Ascending aorta (tissue), 2 donors: ENCODE measurements around the gene TMEM50A. TPM values are rescaled to one million over a fixed set of nuclear protein-coding genes. Genes with fewer than 3 reads are reported as not detected.
"Not testable (repeated sequence)": the region's sequence is repeated elsewhere in the genome, so short reads cannot be mapped to it uniquely, and the experiment has no call there.

Experiments used
- DNase-seq, 2 donors: peaks; one replicate each; pipeline ENCODE4 v3.0.0-alpha.2; 2019; ENCODE audit warnings: low spot score in 2 of 2
- H3K27ac ChIP-seq, 2 donors: fragments of 200-600 bp; sonication (generic); one replicate each; pipeline ENCODE4 v1.5.1; 2016 to 2017; ENCODE audit warnings: mild to moderate bottlenecking in 1 of 2
- H3K27me3 ChIP-seq: fragments of 200-600 bp; sonication (generic); one replicate; pipeline ENCODE4 v1.5.1; 2017
- H3K36me3 ChIP-seq, 2 donors: fragments of 200-600 bp; sonication (generic); one replicate each; pipeline ENCODE4 v1.5.1; 2016
- H3K4me1 ChIP-seq, 2 donors: fragments of 200-600 bp; sonication (generic); one replicate each; pipeline ENCODE4 v1.5.1; 2016 to 2017; ENCODE audit warnings: mild to moderate bottlenecking in 1 of 2
- H3K4me3 ChIP-seq, 2 donors: fragments of 200-600 bp; sonication (generic); one replicate each; pipeline ENCODE4 v1.5.1; 2016 to 2017; ENCODE audit warnings: mild to moderate bottlenecking in 1 of 2
- H3K9me3 ChIP-seq, 2 donors: fragments of 200-600 bp; sonication (generic); one replicate each; pipeline ENCODE4 v1.5.1; 2016
- CTCF ChIP-seq, 3 experiments: fragments of 200-600 bp in 2 of 3; fragments of 450-650 bp in 1 of 3; sonication (generic) in 2 of 3; IDR thresholded peaks; one replicate each; pipeline ENCODE4 v1.5.1; 2016 to 2019; ENCODE audit warnings: antibody characterized with exemption in 3 of 3, mild to moderate bottlenecking in 1 of 3, moderate library complexity in 1 of 3
- intact Hi-C: fragments of 100-400 bp; cut with DNase I; formaldehyde crosslinking; loops from one replicate; pipeline ENCODE4 v1.15.1; 2023
- total RNA-seq: library from RNA; depleted of rRNA; stranded (reverse); fragments of >200 nt; gene quantifications from one replicate; pipeline ENCODE4 v1.1.0, GENCODE V29; 2016

The TMEM50A gene
- 143 TPM for total RNA-seq

- Histone ChIP-seq H3K9me3 (no peaks in the 10 kb centered on the region), H3K36me3 (peaks cover 0 to 2% of the 10 kb centered on the region in 2 donors), H3K27ac (peak within 1 kb of the TSS; percentile 98 to 100), H3K27me3 (no peaks in the 10 kb centered on the region), H3K4me3 (peak within 1 kb of the TSS; percentile 85 to 98), H3K4me1 (peaks cover 7 to 15% of the 10 kb centered on the region in 2 donors)
- intact Hi-C loops: loop anchor here (2.0 kb wide), 3 partner anchors 92 to 106 kb away; partner anchors contain the start of genes MACO1, RSRP1 and SYF2
- TF ChIP-seq CTCF (IDR thresholded peaks at IDR 0.05): no peak
- peak; percentile 70 to 94 for DNase-seq
Observed at GRCh38 chr1:25338188-25338981, at the start of gene TMEM50A. Gene TMEM50A, plus strand, starts transcription at chr1:25338334. Its CDS starts 2,153 bp downstream, at chr1:25340487.

GRCh38 chr1:25288573-25289101 lies 49.5 kb upstream of the TMEM50A start:
- DNase-seq, H3K27me3 ChIP-seq, H3K36me3 ChIP-seq, H3K4me3 ChIP-seq, H3K9me3 ChIP-seq, H3K4me1 ChIP-seq, H3K27ac ChIP-seq: not testable (repeated sequence)
- intact Hi-C loops: loop anchor here (5.0 kb wide), 1 partner anchor 124 kb away; no protein-coding TSS in a partner anchor

- H3K27ac ChIP-seq, intact Hi-C loops, DNase-seq, H3K27me3 ChIP-seq, H3K36me3 ChIP-seq, H3K4me3 ChIP-seq, H3K4me1 ChIP-seq, H3K9me3 ChIP-seq: not testable (repeated sequence)
- TF ChIP-seq CTCF (IDR thresholded peaks at IDR 0.05): peak in 1 of 3 experiments; percentile 16
Observed at GRCh38 chr1:25290043-25290442, 48.1 kb upstream of the TMEM50A start.

GRCh38 chr1:25293426-25293825 lies 44.7 kb upstream of the TMEM50A start:
- H3K27me3 ChIP-seq, DNase-seq, H3K27ac ChIP-seq, H3K9me3 ChIP-seq, H3K4me3 ChIP-seq, H3K4me1 ChIP-seq, H3K36me3 ChIP-seq, intact Hi-C loops: not testable (repeated sequence)

- DNase-seq, H3K4me3 ChIP-seq: not testable (repeated sequence)
Observed at GRCh38 chr1:25294889-25295826, 43.0 kb upstream of the TMEM50A start.

GRCh38 chr1:25296501-25296900 lies 41.6 kb upstream of the TMEM50A start:
- intact Hi-C loops, DNase-seq, H3K9me3 ChIP-seq, H3K27me3 ChIP-seq, H3K27ac ChIP-seq, H3K4me3 ChIP-seq, H3K36me3 ChIP-seq, H3K4me1 ChIP-seq: not testable (repeated sequence)

More at GRCh38 chr1:25294889-25295826, 43.0 kb upstream of the TMEM50A start:
- intact Hi-C loops, H3K27ac ChIP-seq, H3K4me1 ChIP-seq, H3K36me3 ChIP-seq, H3K27me3 ChIP-seq, H3K9me3 ChIP-seq: not testable (repeated sequence)

GRCh38 chr1:25300729-25301128 lies 37.4 kb upstream of the TMEM50A start:
- H3K4me3 ChIP-seq, H3K27me3 ChIP-seq, H3K4me1 ChIP-seq, H3K27ac ChIP-seq, DNase-seq, H3K9me3 ChIP-seq, intact Hi-C loops, H3K36me3 ChIP-seq: not testable (repeated sequence)

- H3K4me3 ChIP-seq, H3K36me3 ChIP-seq, DNase-seq, H3K4me1 ChIP-seq, H3K9me3 ChIP-seq, H3K27me3 ChIP-seq, intact Hi-C loops, H3K27ac ChIP-seq: not testable (repeated sequence)
Observed at GRCh38 chr1:25302330-25302729, 35.8 kb upstream of the TMEM50A start.

GRCh38 chr1:25304936-25305335 lies 33.2 kb upstream of the TMEM50A start:
- H3K27ac ChIP-seq, H3K9me3 ChIP-seq, intact Hi-C loops, H3K4me3 ChIP-seq, DNase-seq, H3K4me1 ChIP-seq, H3K27me3 ChIP-seq, H3K36me3 ChIP-seq: not testable (repeated sequence)

GRCh38 chr1:25308168-25308567 lies 30.0 kb upstream of the TMEM50A start:
- H3K27me3 ChIP-seq, intact Hi-C loops, H3K27ac ChIP-seq, H3K4me3 ChIP-seq, H3K9me3 ChIP-seq, H3K36me3 ChIP-seq, H3K4me1 ChIP-seq, DNase-seq: not testable (repeated sequence)

GRCh38 chr1:25309085-25309484 lies 29.0 kb upstream of the TMEM50A start:
- H3K27me3 ChIP-seq, H3K36me3 ChIP-seq, H3K9me3 ChIP-seq, intact Hi-C loops, DNase-seq, H3K27ac ChIP-seq, H3K4me1 ChIP-seq, H3K4me3 ChIP-seq: not testable (repeated sequence)
